Measurements from ENCODE around the gene STK31. TPM values are rescaled to one million over a fixed set of nuclear protein-coding genes. Genes with fewer than 3 reads are reported as not detected.
"Not testable (repeated sequence)": the region's sequence is repeated elsewhere in the genome, so short reads cannot be mapped to it uniquely, and the experiment has no call there.

STK31 gene
- total RNA-seq, 1 donor, result 0.09 TPM

DNA sequence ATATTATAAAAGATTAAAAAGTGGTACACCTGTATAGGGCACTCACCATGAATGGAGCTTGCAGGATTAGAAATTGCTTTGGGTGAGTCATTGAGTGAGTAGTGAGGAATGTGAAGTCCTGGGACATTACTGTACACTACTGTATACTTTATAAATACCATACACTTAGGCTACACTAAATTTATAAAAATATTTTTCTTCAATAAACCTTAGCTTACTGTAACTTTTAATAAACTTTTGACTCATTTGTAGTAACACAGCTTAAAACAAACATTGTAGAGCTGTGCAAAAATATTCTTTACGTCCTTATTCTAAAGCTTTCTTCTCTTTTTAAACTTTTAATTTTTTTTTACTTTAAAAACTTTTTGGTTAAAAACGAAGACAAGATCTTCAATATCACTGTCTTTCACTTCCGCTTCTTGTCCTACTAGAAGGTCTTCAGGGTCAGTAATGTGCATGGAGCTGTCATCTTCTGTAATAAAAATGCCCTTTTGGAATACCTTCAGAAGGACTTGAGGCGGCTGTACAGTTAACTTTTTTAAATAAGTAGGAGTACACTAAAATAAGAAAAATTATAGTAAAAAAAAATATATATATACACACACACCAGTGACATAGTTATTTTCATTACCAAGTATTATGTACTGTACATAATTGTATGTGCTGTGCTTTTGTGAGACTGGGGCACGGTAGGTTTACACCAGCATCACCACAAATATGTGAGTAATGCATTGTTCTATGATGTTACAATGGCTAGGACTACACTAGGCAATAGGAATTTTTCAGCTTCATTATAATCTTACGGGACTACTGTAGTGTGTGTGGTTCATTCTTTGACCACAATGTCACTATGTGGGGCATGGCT, 3.5 kb downstream of the STK31 start:
- TF ChIP-seq CTCF (IDR thresholded peaks at IDR 0.05; ENCODE audit: insufficient read depth, low read length), result no peak
- no peak overlapping the region for H3K4me3 ChIP-seq (ENCODE audit: low read depth, low read length)
- DNase-seq (ENCODE audit: low read depth), result peak; percentile 83

- no peak overlapping the region for H3K4me3 ChIP-seq (ENCODE audit: low read depth, low read length)
- TF ChIP-seq CTCF (IDR thresholded peaks at IDR 0.05; ENCODE audit: insufficient read depth, low read length), result no peak
- no peak for DNase-seq (ENCODE audit: low read depth)
These were observed 4.1 kb downstream of the STK31 start for GRCh38 chr7:23714150-23714464.

GRCh38 chr7:23714579-23714978, 4.6 kb downstream of the STK31 start:
- DNase-seq (ENCODE audit: low read depth), result no peak
- no peak for TF ChIP-seq CTCF (IDR thresholded peaks at IDR 0.05; ENCODE audit: insufficient read depth, low read length)
- H3K4me3 ChIP-seq (ENCODE audit: low read depth, low read length), result no peak overlapping the region

- no peak for TF ChIP-seq CTCF (IDR thresholded peaks at IDR 0.05; ENCODE audit: insufficient read depth, low read length)
- no peak overlapping the region for H3K4me3 ChIP-seq (ENCODE audit: low read depth, low read length)
- DNase-seq (ENCODE audit: low read depth), result no peak
These were observed 5.1 kb downstream of the STK31 start for GRCh38 chr7:23715099-23715498.

GRCh38 chr7:23717788-23718187, 7.8 kb downstream of the STK31 start:
- DNase-seq (ENCODE audit: low read depth), result no peak
- TF ChIP-seq CTCF (IDR thresholded peaks at IDR 0.05; ENCODE audit: insufficient read depth, low read length), result no peak
- no peak overlapping the region for H3K4me3 ChIP-seq (ENCODE audit: low read depth, low read length)

DNA sequence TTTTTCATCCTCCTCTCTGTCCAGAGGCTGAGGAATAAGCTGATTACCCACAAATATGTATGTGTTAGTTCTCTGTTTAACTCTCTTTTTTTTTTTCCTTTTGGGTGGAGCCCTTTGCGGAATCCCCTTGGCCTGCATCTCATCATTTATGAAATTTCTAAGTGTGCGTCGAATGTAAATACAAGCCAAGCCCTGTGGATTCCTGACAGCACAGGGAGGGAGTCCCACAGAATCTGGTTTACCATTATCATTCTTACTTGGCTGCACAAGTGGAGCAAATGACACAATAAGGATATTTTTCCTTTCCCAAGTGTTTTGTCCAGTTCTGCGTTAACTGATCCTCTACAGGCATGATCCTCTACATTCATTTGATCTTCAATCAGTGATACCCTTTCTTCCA, 11.4 kb downstream of the STK31 start:
- DNase-seq (ENCODE audit: low read depth), result peak; percentile 43
- TF ChIP-seq CTCF (IDR thresholded peaks at IDR 0.05; ENCODE audit: insufficient read depth, low read length), result no peak

DNA sequence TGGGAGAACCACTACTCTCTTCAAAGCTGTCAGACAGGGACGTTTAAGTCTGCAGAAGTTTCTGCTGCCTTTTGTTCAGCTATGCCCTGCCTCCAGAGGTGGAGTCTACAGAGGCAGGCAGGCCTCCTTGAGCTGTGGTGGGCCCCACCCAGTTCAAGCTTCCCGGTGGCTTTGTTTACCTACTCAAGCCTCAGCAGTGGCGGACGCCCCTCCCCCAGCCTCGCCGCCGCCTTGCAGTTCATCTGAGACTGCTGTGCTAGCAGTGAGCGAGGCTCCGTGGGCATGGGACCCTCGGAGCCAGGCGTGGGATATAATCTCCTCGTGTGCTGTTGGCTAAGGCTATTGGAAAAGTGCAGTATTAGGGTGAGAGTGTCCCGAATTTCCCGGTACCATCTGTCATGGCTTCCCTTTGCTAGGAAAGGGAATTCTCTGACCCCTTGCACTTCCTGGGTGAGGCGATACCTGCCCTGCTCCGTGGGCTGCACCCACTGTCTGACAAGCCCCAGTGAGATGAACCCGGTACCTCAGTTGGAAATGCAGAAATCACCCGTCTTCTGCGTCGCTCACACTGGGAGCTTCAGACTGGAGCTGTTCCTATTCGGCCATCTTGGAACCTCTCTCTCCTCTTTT, 12.7 kb downstream of the STK31 start:
- H3K4me3 ChIP-seq (ENCODE audit: low read depth, low read length); DNase-seq (ENCODE audit: low read depth): not testable (repeated sequence)

More for the DNA sequence above, 11.4 kb downstream of the STK31 start:
- no peak overlapping the region for H3K4me3 ChIP-seq (ENCODE audit: low read depth, low read length)

DNA sequence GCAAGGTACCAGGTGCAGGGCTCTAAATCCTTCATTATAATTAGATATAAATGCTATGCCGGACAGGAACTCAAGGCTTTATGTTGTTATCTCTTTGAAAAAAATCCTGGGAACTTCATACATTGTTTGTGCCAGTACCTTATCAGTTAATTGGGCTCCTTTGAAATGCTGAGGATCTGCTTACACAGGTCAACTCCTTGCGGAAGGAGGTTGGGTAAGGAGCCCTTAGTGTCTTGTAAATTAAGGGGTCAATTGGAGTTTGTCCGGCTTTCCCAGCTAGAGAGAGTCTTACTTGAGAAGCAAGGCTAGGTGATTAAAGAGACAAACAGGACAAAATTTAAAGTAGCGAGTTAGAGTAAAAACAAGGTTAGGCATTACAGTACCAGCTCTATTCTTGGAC, 14.1 kb downstream of the STK31 start:
- not testable (repeated sequence) for H3K4me3 ChIP-seq (ENCODE audit: low read depth, low read length)

More for the DNA sequence above, 14.1 kb downstream of the STK31 start:
- not testable (repeated sequence) for DNase-seq (ENCODE audit: low read depth)

All from fibroblast of the aortic adventitia (primary cell).